Measurements from ENCODE around the gene UBE2G2. TPM values are rescaled to one million over a fixed set of nuclear protein-coding genes. Genes with fewer than 3 reads are reported as not detected.

Gene UBE2G2
- total RNA-seq, 3 donors from 2014 or later, result 84.8 to 128 (median 99.2) TPM

GRCh38 chr21:44763451-44764318, 37.9 kb downstream of the UBE2G2 start:
- Histone ChIP-seq H3K27ac (no peak overlapping the region), H3K4me1 (no peaks in the 10 kb centered on the region), H3K27me3 (no peaks in the 10 kb centered on the region), H3K9me3 (no peaks in the 10 kb centered on the region), H3K4me3 (no peak overlapping the region), H3K36me3 (no peaks in the 10 kb centered on the region)
- TF ChIP-seq CTCF (IDR thresholded peaks at IDR 0.05), result no peak
- TF ChIP-seq POLR2AphosphoS5 (IDR thresholded peaks at IDR 0.05), result no peak
- no peak for TF ChIP-seq POLR2A (IDR thresholded peaks at IDR 0.05)
- DNase-seq (ENCODE audit: low spot score in 2 of 2), result no peak
- intact Hi-C loops (cut with DNase I; ENCODE audit: low total_unique reads), result no loop called here

DNA sequence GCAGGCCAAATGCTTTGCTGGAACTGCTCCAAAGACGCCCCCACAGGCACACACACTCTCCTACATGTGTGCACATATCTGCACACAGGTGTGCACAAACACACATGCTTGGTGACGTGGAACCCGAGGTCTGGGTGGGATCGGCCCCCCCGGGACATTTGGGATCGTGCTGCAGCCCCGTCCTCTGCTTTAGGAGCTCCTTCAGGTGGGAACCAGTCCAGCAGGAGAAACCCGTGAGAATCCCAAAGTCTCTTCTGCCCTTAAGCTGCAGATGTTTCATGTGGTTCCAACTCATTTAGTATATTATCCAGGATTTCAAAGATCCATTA, 38.6 kb downstream of the UBE2G2 start:
- Histone ChIP-seq H3K4me3 (no peak overlapping the region), H3K4me1 (no peaks in the 10 kb centered on the region), H3K36me3 (no peaks in the 10 kb centered on the region), H3K27ac (no peak overlapping the region), H3K9me3 (peaks cover 0 to 3% of the 10 kb centered on the region in 2 donors), H3K27me3 (no peaks in the 10 kb centered on the region)
- intact Hi-C loops (cut with DNase I; ENCODE audit: low total_unique reads), result no loop called here
- TF ChIP-seq CTCF (IDR thresholded peaks at IDR 0.05) (no peak), POLR2AphosphoS5 (IDR thresholded peaks at IDR 0.05) (no peak), POLR2A (IDR thresholded peaks at IDR 0.05) (no peak)
- no peak for DNase-seq (ENCODE audit: low spot score in 2 of 2)

GRCh38 chr21:44762221-44763049, 39.2 kb downstream of the UBE2G2 start:
- H3K4me3 ChIP-seq, result no peak overlapping the region
- TF ChIP-seq CTCF (IDR thresholded peaks at IDR 0.05), result no peak
- no peak for TF ChIP-seq POLR2A (IDR thresholded peaks at IDR 0.05)
- TF ChIP-seq POLR2AphosphoS5 (IDR thresholded peaks at IDR 0.05), result no peak
- no peak overlapping the region for H3K27ac ChIP-seq
- peaks cover 0 to 8% of the 10 kb centered on the region in 2 donors for H3K9me3 ChIP-seq
- intact Hi-C loops (cut with DNase I; ENCODE audit: low total_unique reads), result no loop called here
- no peaks in the 10 kb centered on the region for H3K4me1 ChIP-seq
- no peaks in the 10 kb centered on the region for H3K36me3 ChIP-seq
- no peak for DNase-seq (ENCODE audit: low spot score in 2 of 2)
- H3K27me3 ChIP-seq, result no peaks in the 10 kb centered on the region

GRCh38 chr21:44761747-44762208, 39.8 kb downstream of the UBE2G2 start:
- TF ChIP-seq POLR2AphosphoS5 (IDR thresholded peaks at IDR 0.05), result no peak
- no peak for TF ChIP-seq CTCF (IDR thresholded peaks at IDR 0.05)
- TF ChIP-seq POLR2A (IDR thresholded peaks at IDR 0.05), result no peak
- Histone ChIP-seq H3K4me3 (no peak overlapping the region), H3K27ac (no peak overlapping the region), H3K27me3 (no peaks in the 10 kb centered on the region), H3K9me3 (peaks cover 0 to 8% of the 10 kb centered on the region in 2 donors), H3K4me1 (no peaks in the 10 kb centered on the region), H3K36me3 (no peaks in the 10 kb centered on the region)
- DNase-seq (ENCODE audit: low spot score in 2 of 2), result no peak
- intact Hi-C loops (cut with DNase I; ENCODE audit: low total_unique reads), result no loop called here

All from breast epithelium (tissue), 4 donors.